Epidermal melanocyte (primary cell): Measurements from ENCODE around the gene SYNGR4.

ENCODE experiments used
- DNase-seq: peaks from one replicate; pipeline ENCODE4 v3.0.0; 2011; ENCODE audit warnings: low spot score; ENCODE audit not compliant: insufficient read length

SYNGR4 gene

GRCh38 chr19:48396016-48396823 is 32.1 kb downstream of the SYNGR4 start:
- DNase-seq: no peak

- no peak for DNase-seq
Measured at GRCh38 chr19:48396824-48397176, 32.6 kb downstream of the SYNGR4 start.

- DNase-seq: no peak
Measured at GRCh38 chr19:48397263-48398101, 33.3 kb downstream of the SYNGR4 start.

- no peak for DNase-seq
Measured at GRCh38 chr19:48398102-48398374, 33.9 kb downstream of the SYNGR4 start.

- DNase-seq: peak; percentile 68
Measured at GRCh38 chr19:48398375-48399235, 34.4 kb downstream of the SYNGR4 start.

- peak; percentile 66 for DNase-seq
Measured at GRCh38 chr19:48400018-48400742, 36.0 kb downstream of the SYNGR4 start.

GRCh38 chr19:48401287-48401686 is 37.1 kb downstream of the SYNGR4 start:
- no peak for DNase-seq

- peak; percentile 95 for DNase-seq
Measured at GRCh38 chr19:48403606-48404005, 39.4 kb downstream of the SYNGR4 start.

- DNase-seq: no peak
Measured at GRCh38 chr19:48405010-48405659, 41.0 kb downstream of the SYNGR4 start.

GRCh38 chr19:48405850-48406249 is 41.7 kb downstream of the SYNGR4 start:
- DNase-seq: no peak

- no peak for DNase-seq
Measured at GRCh38 chr19:48413879-48414587, 49.9 kb downstream of the SYNGR4 start.

GRCh38 chr19:48415395-48415794 is 51.2 kb downstream of the SYNGR4 start:
- no peak for DNase-seq

GRCh38 chr19:48415806-48416221 is 51.6 kb downstream of the SYNGR4 start:
- no peak for DNase-seq

- DNase-seq: no peak
Measured at GRCh38 chr19:48417421-48417820, 53.3 kb downstream of the SYNGR4 start.

- DNase-seq: no peak
Measured at GRCh38 chr19:48418317-48419064, 54.3 kb downstream of the SYNGR4 start.

- DNase-seq: no peak
Measured at GRCh38 chr19:48419158-48419920, 55.2 kb downstream of the SYNGR4 start.

- DNase-seq: no peak
Measured at GRCh38 chr19:48421548-48421947, 57.4 kb downstream of the SYNGR4 start.

- DNase-seq: no peak
Measured at GRCh38 chr19:48424694-48425219, 60.6 kb downstream of the SYNGR4 start.
